M059J (cell line): ENCODE data around the gene TANC1. TPM values are rescaled to one million over a fixed set of nuclear protein-coding genes. Genes with fewer than 3 reads are reported as not detected.
"Not testable (repeated sequence)": the region's sequence is repeated elsewhere in the genome, so short reads cannot be mapped to it uniquely, and the experiment has no call there.

ENCODE experiments used
- DNase-seq: peaks from one replicate; pipeline ENCODE4 v3.0.0-alpha.2; 2012; ENCODE audit warnings: low read depth
- total RNA-seq: library from RNA; depleted of rRNA; stranded (reverse); fragments of >200 nt; shearing (Covaris generic); gene quantifications from 2 replicates; pipeline ENCODE4 v1.2.3, GENCODE V29; 2014

Gene TANC1
- total RNA-seq, 1 experiment from 2014 or later: 22.8 TPM

DNA sequence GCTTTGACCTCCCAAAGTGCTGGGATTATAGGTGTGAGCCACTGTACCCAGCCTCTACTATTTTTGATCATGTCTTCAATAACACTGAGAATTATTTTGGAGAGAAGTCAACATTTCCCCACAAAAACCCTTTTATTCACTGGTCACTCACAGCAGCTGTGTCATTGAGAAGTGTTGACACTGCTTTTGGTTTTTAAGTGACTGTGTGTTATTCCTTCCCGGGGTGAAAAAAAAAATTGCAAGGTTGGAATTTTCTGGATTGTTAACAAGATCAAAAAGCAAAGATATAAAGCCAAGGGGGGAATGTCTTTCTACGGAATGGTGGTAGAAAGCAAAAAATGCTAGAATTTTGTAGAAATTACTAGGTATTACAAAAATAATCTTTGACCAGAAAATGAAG lies 61.5 kb downstream of the TANC1 start:
- DNase-seq: peak; percentile 30

DNA sequence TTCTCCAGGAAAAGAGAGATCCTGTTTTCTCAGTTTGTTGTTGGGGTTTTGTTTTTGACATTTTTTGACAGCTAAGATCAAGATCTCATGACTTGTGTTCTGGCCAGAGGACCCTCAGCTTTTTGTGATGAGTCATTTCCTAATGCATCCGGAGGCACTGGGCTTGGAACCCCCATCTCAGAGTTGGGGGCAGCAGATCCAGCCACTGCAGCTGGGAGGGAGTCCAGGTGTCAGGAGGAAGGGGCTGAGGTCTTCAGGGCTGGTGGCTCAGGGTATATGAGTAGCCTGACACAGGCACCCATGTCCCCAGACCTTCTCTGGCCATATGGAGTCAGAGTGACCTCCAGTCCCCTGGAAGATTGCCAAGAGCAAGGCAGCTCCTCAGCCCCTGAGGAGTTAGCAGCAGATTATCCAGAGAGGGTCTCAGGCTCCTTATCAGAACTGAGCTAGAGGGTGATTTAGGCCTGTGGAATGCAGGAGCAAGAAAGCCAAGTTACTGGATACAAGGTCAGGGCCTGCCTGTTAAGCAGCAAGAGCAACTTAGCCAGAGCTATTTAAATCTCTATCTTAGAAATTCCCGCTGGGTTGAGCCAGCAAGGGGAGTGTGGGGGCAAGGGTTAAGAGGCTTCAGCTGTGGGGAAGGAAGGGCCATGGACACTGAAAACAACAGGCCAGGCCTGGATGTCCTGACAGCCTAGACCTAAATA lies 62.4 kb downstream of the TANC1 start:
- peak; percentile 90 for DNase-seq

DNA sequence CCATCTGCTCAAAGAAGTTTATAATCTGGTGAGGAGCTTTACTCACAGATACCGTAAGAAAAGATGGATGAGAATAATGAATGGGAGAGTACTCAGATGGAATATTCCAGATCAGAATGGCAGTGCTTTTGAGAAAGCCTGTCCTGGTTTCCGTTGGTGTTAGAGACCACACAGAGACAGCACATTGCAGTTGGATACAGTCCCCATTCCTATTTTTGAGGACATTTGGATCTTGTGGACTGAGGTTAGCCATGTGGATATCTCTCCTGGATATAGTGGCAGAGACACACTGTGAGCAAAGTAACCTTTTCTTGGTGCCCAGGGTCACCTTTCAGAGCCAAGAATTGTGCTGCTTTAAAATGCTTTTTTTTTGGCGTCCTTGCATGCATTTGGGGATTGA lies 63.7 kb downstream of the TANC1 start:
- no peak for DNase-seq

DNA sequence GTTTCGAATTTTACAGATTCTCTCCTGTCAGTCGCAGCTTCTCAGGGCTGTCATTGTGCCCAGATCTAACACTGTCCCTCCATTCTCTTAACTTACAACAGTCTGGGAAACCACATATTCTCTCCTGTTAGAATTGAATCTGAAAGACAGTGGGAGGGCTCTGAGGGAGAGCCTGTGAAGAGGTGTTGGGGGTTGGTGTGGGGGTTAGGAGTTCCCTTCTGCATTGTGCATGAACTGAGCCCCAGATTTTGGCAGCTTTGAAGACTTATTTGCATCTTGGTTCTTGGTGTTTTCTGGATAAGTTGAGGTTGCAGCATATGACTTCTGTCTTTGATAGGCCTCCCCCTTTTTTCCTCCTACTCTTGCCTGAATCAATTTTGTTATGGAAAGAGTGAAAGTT lies 64.1 kb downstream of the TANC1 start:
- no peak for DNase-seq

DNA sequence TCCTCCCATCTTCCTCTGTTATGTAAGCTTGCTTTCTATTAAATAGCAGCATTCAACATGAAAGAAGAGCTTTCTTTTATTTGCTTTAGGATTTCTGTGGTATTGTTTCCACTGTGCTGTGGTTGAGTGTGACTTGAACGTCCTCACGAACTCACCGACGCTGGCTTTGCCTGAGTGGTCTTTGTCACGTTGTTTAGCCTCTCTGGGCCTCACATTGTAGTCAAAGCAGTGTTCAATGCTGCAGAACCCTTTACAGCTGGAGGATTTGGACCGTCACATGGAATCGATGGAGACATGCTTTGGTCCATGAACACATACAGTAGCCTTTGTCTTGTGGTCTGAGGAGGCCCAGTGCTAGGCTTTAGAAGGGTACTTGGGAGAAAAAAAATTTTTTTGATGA lies 66.3 kb downstream of the TANC1 start:
- DNase-seq: no peak

DNA sequence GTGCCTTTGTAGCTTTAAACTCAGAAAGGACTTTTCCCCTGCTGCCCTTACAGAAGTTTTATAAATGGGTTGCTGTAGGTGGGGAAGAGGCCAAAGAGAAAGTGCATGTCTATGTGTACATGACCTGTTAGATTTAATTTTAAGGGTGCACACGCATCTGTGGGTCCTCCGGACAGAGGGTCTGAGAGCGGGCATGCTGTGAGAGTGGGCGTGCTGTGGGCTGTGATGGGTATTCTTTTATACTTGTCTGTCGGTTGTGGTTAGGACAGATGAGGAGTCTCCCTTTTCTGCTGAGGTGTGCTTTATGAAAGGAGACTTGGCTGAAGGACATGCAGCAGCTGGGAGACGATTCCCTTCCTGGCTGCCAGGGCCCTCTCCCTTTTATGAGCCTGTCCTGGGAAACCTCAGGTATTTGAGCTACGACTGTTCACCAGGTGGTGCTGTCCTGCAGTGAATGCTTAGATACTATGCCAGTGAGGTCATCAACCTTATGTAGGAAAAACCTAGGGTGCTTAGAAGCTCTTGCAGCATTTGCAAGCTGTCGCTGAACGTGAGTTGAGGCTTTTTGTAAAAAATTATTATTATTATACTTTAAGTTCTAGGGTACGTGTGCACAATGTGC lies 67.5 kb downstream of the TANC1 start:
- DNase-seq: peak; percentile 78

DNA sequence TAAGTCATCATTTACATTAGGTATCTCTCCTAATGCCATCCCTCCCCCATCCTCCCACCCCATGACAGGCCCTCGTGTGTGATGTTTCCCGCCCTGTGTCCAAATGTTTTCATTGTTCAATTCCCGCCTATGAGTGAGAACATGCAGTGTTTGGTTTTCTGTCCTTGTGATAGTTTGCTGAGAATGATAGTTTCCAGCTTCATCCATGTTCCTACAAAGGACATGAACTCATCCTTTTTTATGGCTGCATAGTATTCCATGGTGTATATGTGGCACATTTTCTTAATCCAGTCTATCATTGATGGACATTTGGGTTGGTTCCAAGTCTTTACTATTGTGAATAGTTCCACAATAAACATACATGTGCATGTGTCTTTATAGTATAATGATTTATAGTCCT lies 68.0 kb downstream of the TANC1 start:
- DNase-seq: not testable (repeated sequence)

DNA sequence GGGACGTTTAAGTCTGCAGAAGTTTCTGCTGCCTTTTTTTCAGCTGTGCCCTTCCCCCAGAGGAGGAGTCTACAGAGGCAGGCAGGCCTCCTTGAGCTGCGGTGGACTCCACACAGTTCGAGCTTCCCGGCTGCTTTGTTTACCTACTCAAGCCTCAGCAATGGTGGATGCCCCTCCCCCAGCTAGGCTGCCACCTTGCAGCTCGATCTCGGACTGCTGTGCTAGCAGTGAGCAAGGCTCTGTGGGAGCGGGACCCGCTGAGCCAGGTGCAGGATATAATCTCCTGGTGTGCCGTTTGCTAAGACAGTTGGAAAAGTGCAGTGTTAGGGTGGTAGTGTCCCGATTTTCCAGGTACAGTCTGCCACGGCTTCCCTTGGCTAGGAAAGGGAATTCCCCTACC lies 72.9 kb downstream of the TANC1 start:
- DNase-seq: not testable (repeated sequence)

DNA sequence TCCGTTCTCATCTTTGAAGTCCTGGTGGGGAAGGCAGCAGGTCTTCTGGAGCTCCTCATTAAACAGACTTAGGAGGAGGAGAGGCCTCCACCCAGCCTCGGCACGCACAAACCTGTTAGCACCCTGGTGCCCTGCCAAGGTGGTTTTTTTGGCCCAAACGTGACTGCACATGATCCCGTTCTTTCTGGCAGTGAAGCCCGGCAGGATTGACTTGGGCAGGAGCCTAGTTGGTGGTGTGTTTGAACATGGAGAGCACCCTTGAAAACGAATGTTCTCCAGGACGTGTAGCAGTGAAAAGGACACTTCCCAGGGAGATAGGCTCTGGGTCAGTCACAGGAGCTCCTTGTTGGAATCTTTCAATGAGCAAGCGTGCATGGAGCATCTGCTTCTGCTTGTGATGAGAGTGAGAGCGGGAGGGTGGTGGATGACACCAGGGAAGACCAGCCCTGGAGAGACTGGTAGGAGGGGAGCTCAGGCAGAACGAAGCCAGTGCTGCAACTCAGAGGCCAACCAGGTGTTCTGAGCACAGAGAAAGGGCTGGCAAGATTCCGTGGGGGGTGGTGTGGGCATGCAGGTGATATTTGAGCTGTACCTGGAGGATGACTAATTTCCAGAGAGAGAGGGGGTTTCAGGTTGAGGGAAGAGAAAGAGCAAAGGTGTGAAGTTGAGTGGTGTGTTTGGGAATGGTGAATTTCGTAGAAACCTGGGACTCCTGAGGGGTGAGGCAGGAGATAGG lies 73.8 kb downstream of the TANC1 start:
- DNase-seq: no peak

DNA sequence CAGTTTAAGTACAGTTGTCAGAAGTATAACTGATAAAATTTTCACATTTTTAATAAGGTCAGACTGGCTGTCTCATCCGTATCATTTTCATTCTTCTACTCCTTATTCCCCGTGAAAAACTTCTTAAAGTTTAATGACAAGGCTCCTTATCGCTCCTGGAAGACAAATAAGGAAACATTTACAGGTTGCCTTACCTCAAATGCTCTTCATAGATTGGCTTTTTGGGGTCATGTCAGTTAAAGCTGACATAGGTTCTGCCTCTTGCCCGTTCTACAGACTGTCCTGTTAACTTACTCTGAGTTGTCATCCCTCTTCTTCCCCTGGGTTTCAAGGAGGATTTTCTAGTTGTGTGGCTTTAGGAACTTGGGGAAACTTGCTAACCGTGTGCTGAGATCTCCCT lies 75.3 kb downstream of the TANC1 start:
- DNase-seq: no peak

DNA sequence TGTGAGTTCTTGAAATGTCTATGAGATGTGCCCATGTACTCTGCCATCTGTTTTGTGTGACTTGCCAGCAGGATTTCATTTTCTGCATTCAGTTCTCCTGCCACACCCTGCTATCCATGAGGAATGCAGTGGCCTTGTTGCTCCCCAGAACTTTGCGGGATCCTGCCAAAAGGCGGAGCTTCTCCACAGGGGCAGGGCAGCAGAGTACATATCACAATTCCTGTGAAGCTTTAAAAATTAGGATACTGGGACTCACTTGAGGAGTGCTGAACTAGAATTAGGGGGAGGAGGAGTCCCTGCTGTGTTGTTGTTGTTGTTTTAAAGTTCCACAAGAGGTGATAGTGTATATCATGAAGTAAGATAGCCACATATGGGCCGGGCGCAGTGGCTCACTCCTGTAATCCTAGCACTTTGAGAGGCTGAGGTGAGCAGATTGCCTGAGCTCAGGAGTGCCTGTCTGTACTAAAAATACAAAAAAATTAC lies 76.4 kb downstream of the TANC1 start:
- DNase-seq: peak; percentile 61

DNA sequence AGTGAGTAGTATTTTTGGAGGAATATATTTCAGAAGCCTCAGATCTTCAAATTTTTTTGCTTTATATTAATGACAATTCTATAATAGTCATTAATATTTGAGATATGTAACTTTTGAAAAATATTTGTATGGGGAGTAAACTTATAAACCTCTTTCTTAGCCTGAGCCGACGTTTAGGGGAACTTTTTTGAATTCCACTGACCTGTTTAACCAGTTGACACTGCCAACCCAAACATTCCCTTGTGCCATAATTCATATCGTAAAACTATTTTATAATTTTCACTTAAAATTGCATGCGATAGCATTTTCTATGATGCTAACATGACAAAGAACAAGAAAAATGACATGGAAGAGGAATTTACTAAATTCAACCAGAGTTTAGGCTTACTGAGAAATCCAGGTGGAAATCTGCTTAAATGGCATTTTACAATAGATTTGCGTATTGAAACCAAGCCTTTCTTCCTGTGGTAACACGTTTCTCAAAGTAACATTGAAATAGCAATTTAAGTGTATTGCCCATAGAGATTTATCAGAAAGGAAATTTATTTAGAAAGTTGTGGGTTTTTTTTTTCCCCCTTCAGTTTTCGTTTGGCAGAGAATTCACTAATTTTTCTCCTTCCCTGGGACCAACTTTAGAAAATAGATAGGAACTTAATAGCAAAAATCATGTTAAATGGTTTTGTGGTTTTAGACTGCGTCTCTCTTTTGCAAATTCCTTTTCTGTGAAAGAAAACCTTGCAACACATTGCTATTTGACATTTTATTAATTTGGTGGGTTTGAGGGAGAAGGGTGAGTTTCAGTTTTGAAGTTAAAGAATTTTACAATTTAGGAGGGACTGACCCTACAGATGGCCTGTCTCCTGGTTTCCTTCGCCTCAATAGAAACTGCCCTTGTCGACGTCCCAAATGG lies 77.4 kb downstream of the TANC1 start:
- DNase-seq: peak; percentile 24

DNA sequence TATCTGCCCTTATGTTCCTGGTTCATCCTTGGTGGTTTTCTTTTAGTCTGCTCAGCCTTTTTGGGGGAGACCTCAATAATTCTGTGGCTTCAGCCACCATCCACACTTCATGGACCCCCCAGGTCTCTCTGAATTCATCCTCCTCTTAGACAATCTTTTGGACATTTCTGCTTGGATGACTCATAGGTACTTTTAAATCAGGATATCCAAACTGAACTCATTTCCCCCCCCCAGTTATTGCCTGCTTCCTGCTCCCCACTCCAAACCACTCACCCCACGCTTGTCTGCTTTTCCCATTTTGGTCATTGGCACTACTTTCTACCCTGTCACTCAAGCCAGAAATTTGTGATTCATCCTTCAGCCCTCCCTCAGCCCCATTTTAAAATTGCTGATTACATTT lies 78.5 kb downstream of the TANC1 start:
- DNase-seq: peak; percentile 80

DNA sequence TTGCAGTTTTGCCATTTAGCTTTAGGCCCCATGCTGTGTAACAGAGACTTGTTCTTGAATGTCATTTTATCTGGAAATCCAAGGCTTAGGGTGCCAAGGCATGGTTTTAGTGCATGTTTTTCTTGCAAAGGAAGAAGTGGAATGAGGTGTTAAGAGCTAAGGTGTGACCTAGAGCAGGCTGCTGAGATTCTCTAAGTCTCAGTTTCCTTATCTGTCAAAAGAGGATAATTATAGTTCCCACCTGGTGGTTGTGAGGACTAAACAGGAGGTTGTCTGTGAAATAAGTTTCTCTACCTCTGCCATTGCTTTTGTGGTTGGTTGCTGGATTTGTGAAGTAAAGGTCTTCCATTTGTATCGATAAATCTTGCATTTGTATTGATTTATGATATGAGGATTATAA lies 82.0 kb downstream of the TANC1 start:
- no peak for DNase-seq

DNA sequence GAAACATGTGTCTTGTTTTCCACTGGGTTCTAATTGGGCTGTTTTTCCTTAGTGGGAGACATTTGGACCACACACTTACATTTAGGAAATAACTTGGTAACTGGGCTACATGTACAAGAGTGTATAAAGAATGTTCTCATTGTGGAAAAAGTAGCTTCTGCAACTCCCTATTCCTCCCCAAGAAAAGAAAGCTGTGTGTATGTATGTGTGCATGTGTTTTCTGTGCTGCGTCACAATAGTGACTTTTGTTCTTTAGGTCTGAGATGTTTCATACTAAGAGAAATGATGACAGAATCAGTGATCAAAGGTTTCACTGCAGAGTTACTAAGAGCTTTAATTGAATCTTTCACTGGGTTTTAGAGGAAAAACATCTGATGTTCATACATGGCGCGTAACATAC lies 82.7 kb downstream of the TANC1 start:
- DNase-seq: no peak

DNA sequence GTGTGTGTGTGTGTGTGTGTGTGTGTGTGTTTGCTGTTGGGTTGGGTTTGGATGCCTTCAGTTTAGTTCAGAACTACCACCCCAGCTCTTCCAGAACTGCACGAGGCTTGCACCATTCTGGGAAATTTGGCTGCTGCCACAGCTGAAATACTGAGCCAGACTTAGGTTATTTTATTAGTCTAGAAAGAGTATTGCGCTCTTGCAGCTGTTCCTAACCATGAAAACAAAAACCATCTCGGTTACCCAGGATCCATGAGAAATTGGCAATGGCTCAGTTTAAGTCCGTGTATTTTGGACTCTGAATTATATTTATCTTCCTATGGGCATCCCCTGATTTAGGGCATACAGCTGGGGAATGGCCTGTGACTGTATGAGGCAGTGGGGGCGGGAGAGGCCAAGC lies 83.2 kb downstream of the TANC1 start:
- DNase-seq: no peak

DNA sequence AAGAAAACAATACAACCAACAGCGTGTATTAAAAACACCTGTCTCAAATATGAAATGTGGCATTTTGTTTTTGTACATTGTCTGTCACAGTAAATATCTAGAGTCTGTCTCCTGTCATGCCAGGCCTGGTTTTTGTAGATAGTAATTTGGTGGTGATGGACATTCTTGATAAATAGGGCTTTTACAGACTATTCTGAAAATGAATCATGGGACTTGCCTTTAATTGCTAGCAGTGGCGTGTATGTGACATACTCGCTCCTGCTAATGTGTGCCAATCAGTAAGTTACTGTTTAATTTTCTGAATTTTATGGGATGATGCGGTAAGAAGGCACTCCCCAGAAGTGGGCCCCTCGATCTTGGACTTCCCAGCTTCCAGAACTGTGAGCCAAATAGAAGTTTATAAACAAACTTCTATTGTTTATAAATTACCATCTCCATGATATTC lies 83.7 kb downstream of the TANC1 start:
- peak; percentile 61 for DNase-seq

DNA sequence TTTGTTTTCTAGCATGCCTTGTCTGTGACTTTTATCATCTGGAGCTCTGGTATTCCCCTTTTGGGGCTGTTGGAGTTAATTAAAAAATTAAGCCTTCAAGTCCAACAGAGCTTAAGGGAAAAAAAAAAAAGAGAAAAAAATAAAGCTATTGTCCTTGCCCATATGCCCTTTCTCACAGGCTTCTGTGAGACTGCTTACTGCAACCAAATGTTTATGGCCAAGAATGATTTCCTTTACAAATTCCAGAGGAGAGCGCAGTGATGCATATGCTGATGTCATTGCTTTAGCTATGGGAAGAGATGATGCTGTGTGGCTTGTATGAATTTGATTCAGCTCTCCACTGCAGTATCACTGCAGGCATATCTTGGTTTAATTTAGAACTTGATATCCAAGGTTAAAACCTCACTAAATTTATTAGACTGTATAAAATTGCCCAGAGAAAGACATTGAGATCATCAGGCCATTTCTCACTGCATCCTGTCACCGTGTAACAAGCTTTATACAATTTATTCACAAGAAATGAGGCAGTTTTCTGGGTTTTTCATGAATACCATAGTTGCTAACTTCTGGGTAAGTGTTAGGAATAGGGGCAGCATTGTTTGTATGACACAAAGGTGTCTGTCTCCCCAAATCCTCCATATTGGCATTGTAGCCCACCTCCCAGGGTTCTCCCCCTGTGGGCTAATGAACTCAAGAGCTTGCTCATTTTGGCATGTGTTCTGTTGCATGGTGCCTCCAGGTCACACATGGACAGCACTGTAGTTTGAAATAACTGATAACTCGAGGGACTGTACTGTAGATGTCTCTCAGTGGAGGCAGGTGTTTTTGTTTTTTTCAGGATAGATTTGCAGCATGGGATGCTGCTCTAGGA lies 85.0 kb downstream of the TANC1 start:
- no peak for DNase-seq

DNA sequence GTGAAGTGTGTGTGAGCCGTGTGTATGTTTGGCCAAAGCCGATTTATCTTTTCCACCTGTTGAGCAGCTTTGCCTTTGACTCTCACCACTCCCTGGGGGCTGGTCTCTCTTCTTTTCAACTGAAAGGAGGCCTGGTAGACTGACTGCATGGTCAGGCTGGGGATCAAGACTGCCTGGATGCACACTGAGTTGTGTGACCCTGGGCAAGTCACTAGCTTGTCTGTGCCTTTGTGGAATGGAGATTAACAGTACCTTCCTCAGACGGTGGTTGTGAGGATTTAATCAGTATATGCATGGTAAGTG lies 85.5 kb downstream of the TANC1 start:
- no peak for DNase-seq

DNA sequence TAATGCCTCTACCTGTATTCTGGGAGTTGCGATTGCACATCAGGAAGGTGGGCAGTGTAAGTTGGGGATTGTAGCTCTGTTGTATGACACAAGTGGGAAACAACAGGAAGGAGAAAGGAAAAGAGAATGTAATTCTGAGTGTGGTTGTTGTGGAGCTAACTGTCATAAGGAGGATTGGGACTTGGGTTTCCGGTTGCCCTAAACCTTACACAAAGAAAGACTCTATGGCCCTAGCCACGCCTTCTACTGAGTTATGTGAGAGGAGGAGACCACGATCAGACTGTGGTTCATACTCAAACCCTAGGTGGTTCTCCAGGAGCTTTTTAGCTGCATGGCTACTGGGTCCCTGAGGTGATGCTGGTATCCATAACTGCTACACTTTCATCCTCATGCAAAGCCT lies 86.5 kb downstream of the TANC1 start:
- DNase-seq: no peak

DNA sequence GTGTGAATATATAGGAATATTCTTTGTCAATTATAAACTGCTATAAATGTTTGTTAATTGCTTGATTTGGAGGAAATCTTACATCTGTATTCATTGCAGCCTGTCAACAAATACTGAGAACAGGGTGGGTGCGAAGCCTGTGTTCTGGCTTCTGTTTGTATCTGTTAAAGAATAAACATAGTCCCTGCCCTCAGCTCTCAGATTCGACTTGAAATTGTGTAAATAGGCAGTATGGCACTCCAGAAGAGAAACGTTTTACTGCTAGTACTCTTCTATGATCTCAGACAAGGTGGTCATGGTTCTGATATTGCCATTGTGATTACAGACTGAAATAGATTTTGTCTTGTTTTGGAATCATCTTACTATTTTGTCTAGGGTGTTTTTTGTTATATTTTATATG lies 92.1 kb downstream of the TANC1 start:
- DNase-seq: no peak
